ENCODE data around the gene SMARCC2. TPM values are rescaled to one million over a fixed set of nuclear protein-coding genes. Genes with fewer than 3 reads are reported as not detected.
A peak's percentile ranks its signal among the peaks of the same experiment; 100 is the strongest.

SMARCC2 gene
- total and polyA plus RNA-seq, 2 of the 13 experiments (the other 11 are each of a cell fraction or from before 2014, with no cell fraction given): 21.3 to 24.1 TPM

- TF ChIP-seq ARID5B (CRISPR knock-in tag; IDR thresholded peaks at IDR 0.05) (no peak), KDM1A (CRISPR knock-in tag; IDR thresholded peaks at IDR 0.05) (no peak), ZSCAN25 (CRISPR knock-in tag; IDR thresholded peaks at IDR 0.05) (no peak), ATF4 (CRISPR knock-in tag; IDR thresholded peaks at IDR 0.05) (0 out of 4 replicates have a peak, but pooled peaks of 1 of the 2 experiments have one; percentile 2), LBX2 (CRISPR knock-in tag; IDR thresholded peaks at IDR 0.05; ENCODE audit: borderline replicate concordance) (no peak), MATR3 (CRISPR knock-in tag; IDR thresholded peaks at IDR 0.05) (no peak), AKAP8 (CRISPR knock-in tag; IDR thresholded peaks at IDR 0.05) (no peak), ZNF362 (CRISPR knock-in tag; IDR thresholded peaks at IDR 0.05; ENCODE audit: borderline replicate concordance) (no peak), ZNF484 (CRISPR knock-in tag; IDR thresholded peaks at IDR 0.05; ENCODE audit: borderline replicate concordance, low read depth) (no peak), ZEB1 (IDR thresholded peaks at IDR 0.05; ENCODE audit: insufficient replicate concordance, low read depth) (no peak), ZNF230 (CRISPR knock-in tag; IDR thresholded peaks at IDR 0.05) (no peak), ZBTB3 (CRISPR knock-in tag; IDR thresholded peaks at IDR 0.05; ENCODE audit: borderline replicate concordance, low read depth) (0 out of 2 replicates have a peak, but pooled peaks have one; percentile 10), ZFP1 (CRISPR knock-in tag; IDR thresholded peaks at IDR 0.05) (no peak), ZNF468 (CRISPR knock-in tag; IDR thresholded peaks at IDR 0.05) (no peak), NFATC3 (CRISPR knock-in tag; IDR thresholded peaks at IDR 0.05) (no peak), ZNF713 (CRISPR knock-in tag; IDR thresholded peaks at IDR 0.05) (0 out of 2 replicates have a peak, but pooled peaks have one; percentile 8), ZNF614 (CRISPR knock-in tag; IDR thresholded peaks at IDR 0.05; ENCODE audit: borderline replicate concordance) (no peak)
Measured at GRCh38 chr12:56190695-56191155, 1.4 kb upstream of the SMARCC2 start (continued).
